ENCODE results near the gene FBXO45.

DNA sequence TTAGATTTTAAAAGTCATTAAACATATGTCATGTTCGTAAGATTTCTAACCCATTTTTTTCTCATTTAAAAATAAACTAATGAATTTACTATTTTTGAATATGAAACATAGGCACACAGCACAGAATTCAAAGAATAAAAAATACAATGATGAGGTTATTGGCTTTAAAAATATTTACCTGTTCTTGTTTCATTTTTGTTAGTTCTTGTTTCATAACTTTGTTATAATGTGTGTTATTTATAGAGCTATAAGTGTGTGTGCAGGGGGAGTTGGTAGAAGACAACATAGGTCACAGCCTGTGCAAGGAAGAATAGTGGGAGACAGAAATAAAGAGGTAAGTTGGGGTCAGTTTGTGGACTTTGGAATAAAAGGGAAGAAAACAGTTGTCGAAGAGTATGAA lies 40.2 kb downstream of the FBXO45 start:
- no peak for TF ChIP-seq POLR2A (IDR thresholded peaks at IDR 0.05)
- TF ChIP-seq, protein P1, sequence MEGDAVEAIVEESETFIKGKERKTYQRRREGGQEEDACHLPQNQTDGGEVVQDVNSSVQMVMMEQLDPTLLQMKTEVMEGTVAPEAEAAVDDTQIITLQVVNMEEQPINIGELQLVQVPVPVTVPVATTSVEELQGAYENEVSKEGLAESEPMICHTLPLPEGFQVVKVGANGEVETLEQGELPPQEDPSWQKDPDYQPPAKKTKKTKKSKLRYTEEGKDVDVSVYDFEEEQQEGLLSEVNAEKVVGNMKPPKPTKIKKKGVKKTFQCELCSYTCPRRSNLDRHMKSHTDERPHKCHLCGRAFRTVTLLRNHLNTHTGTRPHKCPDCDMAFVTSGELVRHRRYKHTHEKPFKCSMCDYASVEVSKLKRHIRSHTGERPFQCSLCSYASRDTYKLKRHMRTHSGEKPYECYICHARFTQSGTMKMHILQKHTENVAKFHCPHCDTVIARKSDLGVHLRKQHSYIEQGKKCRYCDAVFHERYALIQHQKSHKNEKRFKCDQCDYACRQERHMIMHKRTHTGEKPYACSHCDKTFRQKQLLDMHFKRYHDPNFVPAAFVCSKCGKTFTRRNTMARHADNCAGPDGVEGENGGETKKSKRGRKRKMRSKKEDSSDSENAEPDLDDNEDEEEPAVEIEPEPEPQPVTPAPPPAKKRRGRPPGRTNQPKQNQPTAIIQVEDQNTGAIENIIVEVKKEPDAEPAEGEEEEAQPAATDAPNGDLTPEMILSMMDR (IDR thresholded peaks at IDR 0.05), result no peak
